ENCODE data around the gene ADAMTS2. TPM values are rescaled to one million over a fixed set of nuclear protein-coding genes. Genes with fewer than 3 reads are reported as not detected.

ADAMTS2 gene
- total and polyA plus RNA-seq, 2 experiments from 2014 or later = 1.6 to 8.1 TPM

- Histone ChIP-seq H3K4me3 (no peak overlapping the region), H3K36me3 (ENCODE audit: insufficient read depth) (no peaks in the 10 kb centered on the region), H3K27me3 (ENCODE audit: insufficient read depth) (no peaks in the 10 kb centered on the region), H3K79me2 (replicated peaks; ENCODE audit: insufficient read depth) (no peaks in the 10 kb centered on the region), H3F3A (replicated peaks; ENCODE audit: low read depth) (no peaks in the 10 kb centered on the region), H4K20me1 (replicated peaks; ENCODE audit: insufficient read depth) (no peaks in the 10 kb centered on the region), H3K9me2 (ENCODE audit: insufficient read depth) (no peaks in the 10 kb centered on the region), H3K4me2 (no peak overlapping the region), H2AFZ (no peak overlapping the region), H3K27ac (ENCODE audit: low read depth) (no peak overlapping the region), H3K4me1 (ENCODE audit: insufficient read depth) (no peaks in the 10 kb centered on the region)
- no peak for ATAC-seq
- no peak for DNase-seq (ENCODE audit: low spot score)
- TF ChIP-seq EZH2 (IDR thresholded peaks at IDR 0.05; ENCODE audit: low read depth, unreplicated experiment) (no peak), ZNF331 (CRISPR knock-in tag; IDR thresholded peaks at IDR 0.05; ENCODE audit: low read depth) (no peak), CTCF (conservative IDR thresholded peaks at IDR 0.05; ENCODE audit: low read depth in 2 of 2) (no peak), CREB1 (CRISPR knock-in tag; IDR thresholded peaks at IDR 0.05; ENCODE audit: low read depth) (no peak), REST (IDR thresholded peaks at IDR 0.05; ENCODE audit: unreplicated experiment) (no peak), EZH2phosphoT487 (IDR thresholded peaks at IDR 0.05; ENCODE audit: unreplicated experiment) (no peak), STAT1 (IDR thresholded peaks at IDR 0.05; ENCODE audit: unreplicated experiment) (no peak), ZNF114 (CRISPR knock-in tag; IDR thresholded peaks at IDR 0.05) (no peak), POLR2AphosphoS5 (IDR thresholded peaks at IDR 0.05; ENCODE audit: low read depth) (no peak), JUNB (IDR thresholded peaks at IDR 0.05; ENCODE audit: unreplicated experiment) (no peak)
- H3K27ac Mint-ChIP-seq = no peak overlapping the region
- H3K4me3 Mint-ChIP-seq = no peak overlapping the region
- H3K27me3 Mint-ChIP-seq (ENCODE audit: insufficient read depth, low read depth, poor library complexity) = peaks cover 3% of the 10 kb centered on the region
- peaks cover 96% of the 10 kb centered on the region for H3K9me3 Mint-ChIP-seq
- H3K4me1 Mint-ChIP-seq = no peaks in the 10 kb centered on the region
- H3K36me3 Mint-ChIP-seq (ENCODE audit: low read depth) = peaks cover 38% of the 10 kb centered on the region; the same call in 2 of the 3 replicates
These were observed 232.1 kb downstream of the ADAMTS2 start for GRCh38 chr5:179113143-179113530.

- no peak overlapping the region for H2AFZ ChIP-seq
- Mint-ChIP-seq H3K4me3 (no peak overlapping the region), H3K36me3 (ENCODE audit: low read depth) (peaks cover 41% of the 10 kb centered on the region), H3K9me3 (peaks cover 95% of the 10 kb centered on the region), H3K4me1 (no peaks in the 10 kb centered on the region), H3K27ac (no peak overlapping the region), H3K27me3 (ENCODE audit: insufficient read depth, low read depth, poor library complexity) (peaks cover 3% of the 10 kb centered on the region)
- no peak overlapping the region for H3K4me3 ChIP-seq
- no peaks in the 10 kb centered on the region for H3K79me2 ChIP-seq (replicated peaks; ENCODE audit: insufficient read depth)
- no peak overlapping the region for H3K27ac ChIP-seq (ENCODE audit: low read depth)
- no peaks in the 10 kb centered on the region for H3K27me3 ChIP-seq (ENCODE audit: insufficient read depth)
- H3K9me2 ChIP-seq (ENCODE audit: insufficient read depth) = no peaks in the 10 kb centered on the region
- H3K36me3 ChIP-seq (ENCODE audit: insufficient read depth) = no peaks in the 10 kb centered on the region
- no peaks in the 10 kb centered on the region for H4K20me1 ChIP-seq (replicated peaks; ENCODE audit: insufficient read depth)
- H3K4me2 ChIP-seq = no peak overlapping the region
- no peak for TF ChIP-seq CREB1 (CRISPR knock-in tag; IDR thresholded peaks at IDR 0.05; ENCODE audit: low read depth)
- no peaks in the 10 kb centered on the region for H3K4me1 ChIP-seq (ENCODE audit: insufficient read depth)
- DNase-seq (ENCODE audit: low spot score) (no peak), ATAC-seq (no peak)
- H3F3A ChIP-seq (replicated peaks; ENCODE audit: low read depth) = no peaks in the 10 kb centered on the region
These were observed 232.7 kb downstream of the ADAMTS2 start for GRCh38 chr5:179112469-179113142.

Data from GM23338 (cell line).